Bronchial epithelial cell (primary cell): ENCODE data around the gene MCTP2. TPM values are rescaled to one million over a fixed set of nuclear protein-coding genes. Genes with fewer than 3 reads are reported as not detected.

Source experiments
- DNase-seq: peaks from one replicate; pipeline ENCODE4 v3.0.0-alpha.2; 2010; ENCODE audit warnings: low read depth
- FAIRE-seq: peaks from 2 replicates; lab custom pipeline; 2011; peaks lifted over from hg19 to GRCh38; lab: Jason Lieb, UNC
- H3K27me3 ChIP-seq: 2 replicates; pipeline ENCODE4 v1.5.1; 2011; ENCODE audit warnings: low read length; ENCODE audit not compliant: control insufficient read depth, insufficient read depth
- H3K36me3 ChIP-seq: 2 replicates; pipeline ENCODE4 v1.5.1; 2011; ENCODE audit warnings: low read length; ENCODE audit not compliant: control insufficient read depth, insufficient read depth
- H3K4me3 ChIP-seq: 2 replicates; pipeline ENCODE4 v1.5.1; 2011; ENCODE audit warnings: mild to moderate bottlenecking, low read depth, low read length, control low read depth
- total RNA-seq: library from RNA; depleted of rRNA; stranded (reverse); fragments of >200 nt; gene quantifications from 2 replicates; pipeline ENCODE4 v1.2.1, GENCODE V29; 2014
- TF ChIP-seq, protein P1 (sequence below): IDR thresholded peaks from 2 replicates; pipeline ENCODE4 v1.5.1; 2011; ENCODE audit warnings: mild to moderate bottlenecking, moderate library complexity, low read length, control low read depth, inconsistent platforms; ENCODE audit not compliant: insufficient read depth, severe bottlenecking

Gene MCTP2
- total RNA-seq, 1 donor from 2014 or later: 20.0 TPM

DNA sequence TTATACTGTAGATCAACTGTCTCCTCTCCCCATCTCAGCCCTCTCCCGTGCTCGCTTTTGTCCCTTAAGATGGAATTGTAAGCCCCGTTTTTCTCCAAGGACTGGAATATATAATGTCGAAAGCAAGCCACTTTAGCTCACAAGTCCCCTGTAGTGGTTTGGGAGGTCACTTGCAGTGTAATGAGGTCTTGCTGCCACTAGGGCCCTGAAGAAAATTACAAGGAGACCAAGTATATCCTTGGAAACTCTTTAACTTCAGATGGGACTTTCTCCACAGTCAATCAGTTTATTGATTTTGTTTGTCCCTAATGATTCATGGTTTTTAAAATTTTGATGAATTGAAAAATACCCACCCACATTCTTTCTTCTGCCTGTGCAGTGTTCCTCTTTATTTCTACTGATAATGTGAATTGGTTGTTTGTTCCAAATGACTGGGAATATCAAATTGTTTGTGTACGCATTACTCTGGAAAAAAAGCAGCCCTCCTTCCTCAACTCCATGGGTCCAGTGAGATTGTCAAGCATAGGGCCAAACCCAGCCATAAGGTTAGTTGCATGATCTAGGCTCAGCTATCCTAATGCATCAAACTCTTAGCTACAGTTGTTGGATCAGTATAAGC lies 294.8 kb downstream of the MCTP2 start:
- Histone ChIP-seq H3K36me3 (no peaks in the 10 kb centered on the region), H3K27me3 (no peaks in the 10 kb centered on the region), H3K4me3 (no peak overlapping the region)
- DNase-seq (peak; percentile 9), FAIRE-seq (no peak)
- TF ChIP-seq, protein P1, sequence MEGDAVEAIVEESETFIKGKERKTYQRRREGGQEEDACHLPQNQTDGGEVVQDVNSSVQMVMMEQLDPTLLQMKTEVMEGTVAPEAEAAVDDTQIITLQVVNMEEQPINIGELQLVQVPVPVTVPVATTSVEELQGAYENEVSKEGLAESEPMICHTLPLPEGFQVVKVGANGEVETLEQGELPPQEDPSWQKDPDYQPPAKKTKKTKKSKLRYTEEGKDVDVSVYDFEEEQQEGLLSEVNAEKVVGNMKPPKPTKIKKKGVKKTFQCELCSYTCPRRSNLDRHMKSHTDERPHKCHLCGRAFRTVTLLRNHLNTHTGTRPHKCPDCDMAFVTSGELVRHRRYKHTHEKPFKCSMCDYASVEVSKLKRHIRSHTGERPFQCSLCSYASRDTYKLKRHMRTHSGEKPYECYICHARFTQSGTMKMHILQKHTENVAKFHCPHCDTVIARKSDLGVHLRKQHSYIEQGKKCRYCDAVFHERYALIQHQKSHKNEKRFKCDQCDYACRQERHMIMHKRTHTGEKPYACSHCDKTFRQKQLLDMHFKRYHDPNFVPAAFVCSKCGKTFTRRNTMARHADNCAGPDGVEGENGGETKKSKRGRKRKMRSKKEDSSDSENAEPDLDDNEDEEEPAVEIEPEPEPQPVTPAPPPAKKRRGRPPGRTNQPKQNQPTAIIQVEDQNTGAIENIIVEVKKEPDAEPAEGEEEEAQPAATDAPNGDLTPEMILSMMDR: peak; percentile 53

DNA sequence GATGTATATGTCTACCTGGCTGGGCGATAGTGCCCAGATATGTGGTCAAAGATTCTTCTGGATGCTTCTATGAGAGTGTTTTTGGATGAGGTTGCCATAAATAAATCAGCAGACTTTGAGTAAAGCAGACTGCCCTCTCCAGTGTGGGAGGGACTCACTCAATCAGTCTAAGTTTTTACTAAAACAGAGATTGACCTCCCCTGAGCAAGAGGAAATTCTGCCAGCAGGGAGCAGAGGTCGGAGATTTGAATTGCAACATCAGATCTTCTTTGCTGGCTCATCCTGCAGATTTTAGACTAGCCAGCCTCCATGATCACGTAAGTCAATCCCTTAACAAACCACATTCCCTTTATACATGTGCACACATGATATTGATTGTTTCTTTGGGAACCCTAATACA lies 300.9 kb downstream of the MCTP2 start:
- H3K4me3 ChIP-seq: no peak overlapping the region
- H3K36me3 ChIP-seq: no peaks in the 10 kb centered on the region
- no peak for FAIRE-seq
- H3K27me3 ChIP-seq: no peaks in the 10 kb centered on the region
- TF ChIP-seq, protein P1: no peak
- no peak for DNase-seq
